ENCODE measurements around the gene IZUMO1. TPM values are rescaled to one million over a fixed set of nuclear protein-coding genes. Genes with fewer than 3 reads are reported as not detected.

The IZUMO1 gene
- total and polyA plus RNA-seq, 2 of the 8 experiments (the other 6 are each of a cell fraction or from before 2014, with no cell fraction given), result 0.33 to 1.8 TPM

DNA sequence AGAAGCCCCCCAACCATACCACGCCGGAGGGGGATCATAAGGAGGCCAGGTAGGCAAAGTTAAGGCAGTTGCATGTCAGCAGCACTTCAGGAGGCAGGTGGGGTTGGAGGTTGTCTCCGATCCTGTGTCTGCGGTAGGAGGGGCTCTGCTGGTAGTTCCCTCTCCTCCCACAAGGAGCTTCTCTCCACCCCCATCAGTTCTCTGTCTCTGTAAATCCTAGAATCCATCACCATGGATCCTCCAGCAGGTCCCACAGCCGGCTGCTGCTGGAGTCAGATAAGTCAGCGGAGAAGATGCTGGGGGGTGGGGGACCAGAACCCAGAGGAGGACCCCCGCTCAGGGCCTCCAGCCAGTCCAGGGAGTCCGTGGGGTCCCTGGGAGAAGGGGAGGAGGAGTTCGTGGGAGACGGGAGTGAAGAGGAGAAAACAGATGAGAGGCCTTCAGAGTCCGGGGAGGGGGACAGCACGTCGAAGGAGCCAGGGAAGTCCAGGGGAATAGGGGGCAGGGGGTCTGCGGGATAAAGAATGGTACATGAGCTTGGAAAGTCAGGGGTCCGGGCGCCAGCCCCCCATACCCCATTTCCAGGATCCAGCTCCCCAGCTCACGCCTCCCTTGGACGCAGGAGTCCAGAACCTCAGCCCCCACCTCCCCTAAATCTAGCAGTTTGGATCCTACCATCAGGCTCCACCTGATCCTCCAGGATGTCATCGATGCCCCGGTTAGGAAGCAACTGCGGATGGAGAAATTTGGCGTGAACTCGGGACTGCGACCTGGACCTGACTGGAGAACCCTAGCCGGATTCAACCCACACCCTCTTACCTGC is 33.5 kb downstream of the IZUMO1 start (continued):
- TF ChIP-seq SUZ12 (IDR thresholded peaks at IDR 0.05; ENCODE audit: low read length) (no peak), CBX8 (IDR thresholded peaks at IDR 0.05; ENCODE audit: borderline replicate concordance, low read depth, low read length) (no peak), FOSL1 (IDR thresholded peaks at IDR 0.05; ENCODE audit: insufficient read depth, low read depth, low read length) (no peak), CTBP2 (IDR thresholded peaks at IDR 0.05; ENCODE audit: borderline replicate concordance, insufficient read depth, insufficient read length, low read length) (no peak), KDM1A (IDR thresholded peaks at IDR 0.05; ENCODE audit: borderline replicate concordance, low read length) (peak; percentile 9; the same call in 1 of the 2 replicates), GTF2F1 (IDR thresholded peaks at IDR 0.05; ENCODE audit: borderline replicate concordance, low read depth, low read length) (no peak), POLR2AphosphoS5 (IDR thresholded peaks at IDR 0.05; ENCODE audit: low read depth, low read length) (no peak), SP2 (IDR thresholded peaks at IDR 0.05; ENCODE audit: low read length) (no peak), TAF1 (IDR thresholded peaks at IDR 0.05; ENCODE audit: low read depth, low read length) (0 out of 2 replicates have a peak, but pooled peaks have one; percentile 39), JUN (IDR thresholded peaks at IDR 0.05; ENCODE audit: low read depth, low read length) (no peak), RFX5 (IDR thresholded peaks at IDR 0.05; ENCODE audit: borderline replicate concordance, low read depth, low read length) (no peak), TEAD4 (IDR thresholded peaks at IDR 0.05; ENCODE audit: low read depth, low read length) (no peak), RNF2 (IDR thresholded peaks at IDR 0.05; ENCODE audit: borderline replicate concordance, low read depth, low read length, missing control alignments, poor library complexity, severe bottlenecking) (no peak), CEBPB (IDR thresholded peaks at IDR 0.05; ENCODE audit: low read depth, low read length) (no peak), KDM4A (IDR thresholded peaks at IDR 0.05; ENCODE audit: low read depth, low read length, severe bottlenecking) (no peak), ZNF274 (IDR thresholded peaks at IDR 0.05; ENCODE audit: borderline replicate concordance, extremely low read depth, low read length) (no peak), HDAC6 (IDR thresholded peaks at IDR 0.05; ENCODE audit: low read depth, low read length) (no peak)
- TF ChIP-seq, protein P1, sequence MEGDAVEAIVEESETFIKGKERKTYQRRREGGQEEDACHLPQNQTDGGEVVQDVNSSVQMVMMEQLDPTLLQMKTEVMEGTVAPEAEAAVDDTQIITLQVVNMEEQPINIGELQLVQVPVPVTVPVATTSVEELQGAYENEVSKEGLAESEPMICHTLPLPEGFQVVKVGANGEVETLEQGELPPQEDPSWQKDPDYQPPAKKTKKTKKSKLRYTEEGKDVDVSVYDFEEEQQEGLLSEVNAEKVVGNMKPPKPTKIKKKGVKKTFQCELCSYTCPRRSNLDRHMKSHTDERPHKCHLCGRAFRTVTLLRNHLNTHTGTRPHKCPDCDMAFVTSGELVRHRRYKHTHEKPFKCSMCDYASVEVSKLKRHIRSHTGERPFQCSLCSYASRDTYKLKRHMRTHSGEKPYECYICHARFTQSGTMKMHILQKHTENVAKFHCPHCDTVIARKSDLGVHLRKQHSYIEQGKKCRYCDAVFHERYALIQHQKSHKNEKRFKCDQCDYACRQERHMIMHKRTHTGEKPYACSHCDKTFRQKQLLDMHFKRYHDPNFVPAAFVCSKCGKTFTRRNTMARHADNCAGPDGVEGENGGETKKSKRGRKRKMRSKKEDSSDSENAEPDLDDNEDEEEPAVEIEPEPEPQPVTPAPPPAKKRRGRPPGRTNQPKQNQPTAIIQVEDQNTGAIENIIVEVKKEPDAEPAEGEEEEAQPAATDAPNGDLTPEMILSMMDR (IDR thresholded peaks at IDR 0.05; ENCODE audit: control extremely low read depth in 1 of 3, insufficient read depth in 1 of 3, low read depth in 1 of 3, low read length in 3 of 3), result peak; percentile 37 to 48 (median 47); a peak in 3 of 4 replicates
- TF ChIP-seq, protein P2, sequence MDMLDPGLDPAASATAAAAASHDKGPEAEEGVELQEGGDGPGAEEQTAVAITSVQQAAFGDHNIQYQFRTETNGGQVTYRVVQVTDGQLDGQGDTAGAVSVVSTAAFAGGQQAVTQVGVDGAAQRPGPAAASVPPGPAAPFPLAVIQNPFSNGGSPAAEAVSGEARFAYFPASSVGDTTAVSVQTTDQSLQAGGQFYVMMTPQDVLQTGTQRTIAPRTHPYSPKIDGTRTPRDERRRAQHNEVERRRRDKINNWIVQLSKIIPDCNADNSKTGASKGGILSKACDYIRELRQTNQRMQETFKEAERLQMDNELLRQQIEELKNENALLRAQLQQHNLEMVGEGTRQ (IDR thresholded peaks at IDR 0.05; ENCODE audit: low read length), result no peak
